Liver (tissue), 9 donors: ENCODE measurements around the gene FMO2. TPM values are rescaled to one million over a fixed set of nuclear protein-coding genes. Genes with fewer than 3 reads are reported as not detected.

Experiments used
- DNase-seq: peaks from one replicate; pipeline ENCODE4 v3.0.0-alpha.2; 2017; ENCODE audit warnings: low spot score
- H3K27ac ChIP-seq, 2 donors: one replicate each; pipeline ENCODE4 v1.7.0; 2013; ENCODE audit warnings: inconsistent platforms in 2 of 2, low read length in 2 of 2, control low read depth in 1 of 2, low read depth in 1 of 2, mild to moderate bottlenecking in 1 of 2
- H3K27me3 ChIP-seq, 4 donors: one replicate each; pipeline versions ENCODE4 v1.6.1 to v1.7.0; 2013; ENCODE audit warnings: low read length in 3 of 4, inconsistent platforms in 1 of 4, mild to moderate bottlenecking in 1 of 4, moderate library complexity in 1 of 4; ENCODE audit not compliant: control insufficient read depth in 4 of 4, insufficient read depth in 4 of 4
- H3K36me3 ChIP-seq, 4 donors: one replicate each; pipeline versions ENCODE4 v1.6.1 to v1.7.0; 2013; ENCODE audit warnings: low read length in 3 of 4, mild to moderate bottlenecking in 3 of 4, low read depth in 1 of 4, moderate library complexity in 1 of 4; ENCODE audit not compliant: control insufficient read depth in 4 of 4, insufficient read depth in 3 of 4
- H3K4me1 ChIP-seq, 4 donors: one replicate each; pipeline versions ENCODE4 v1.6.1 to v1.7.0; 2013; ENCODE audit warnings: low read length in 3 of 4, mild to moderate bottlenecking in 3 of 4, moderate library complexity in 1 of 4; ENCODE audit not compliant: control insufficient read depth in 4 of 4, insufficient read depth in 4 of 4
- H3K4me3 ChIP-seq, 3 donors: one replicate each; pipeline versions ENCODE4 v1.6.1 to v1.7.0; 2013; ENCODE audit warnings: low read length in 3 of 3, control low read depth in 1 of 3, low read depth in 1 of 3, mild to moderate bottlenecking in 1 of 3
- H3K9ac ChIP-seq, 2 donors: one replicate each; pipeline ENCODE4 v1.7.0; 2013; ENCODE audit warnings: low read length in 2 of 2, mild to moderate bottlenecking in 2 of 2, moderate library complexity in 2 of 2, control low read depth in 1 of 2, low read depth in 1 of 2
- H3K9me3 ChIP-seq, 4 donors: one replicate each; pipeline versions ENCODE4 v1.6.1 to v1.7.0; 2013; ENCODE audit warnings: low read length in 3 of 4; ENCODE audit not compliant: control insufficient read depth in 4 of 4
- ATF3 ChIP-seq: IDR thresholded peaks from 2 replicates; pipeline ENCODE4 v1.6.1; 2016; ENCODE audit warnings: antibody characterized with exemption
- CTCF ChIP-seq: fragments of 150-350 bp; IDR thresholded peaks from 2 replicates; pipeline ENCODE4 v1.5.1; 2017; ENCODE audit warnings: improper control_type of control experiment, low read depth, low read length; ENCODE audit not compliant: missing input control
- EGR1 ChIP-seq, 2 donors: IDR thresholded peaks; 2 replicates each; pipeline ENCODE4 v1.6.1; 2016 to 2018; ENCODE audit warnings: antibody characterized with exemption in 2 of 2, low read depth in 2 of 2
- FOXA1 ChIP-seq: IDR thresholded peaks from 2 replicates; pipeline ENCODE4 v1.6.1; 2016; ENCODE audit warnings: antibody characterized with exemption
- FOXA2 ChIP-seq: IDR thresholded peaks from 2 replicates; pipeline ENCODE4 v1.6.1; 2016; ENCODE audit warnings: antibody characterized with exemption
- GABPA ChIP-seq, 2 donors: IDR thresholded peaks in 1 of 2; conservative IDR thresholded peaks in 1 of 2; 2 replicates each; pipeline ENCODE4 v1.6.1; 2016; ENCODE audit warnings: antibody characterized with exemption in 2 of 2, mild to moderate bottlenecking in 1 of 2, moderate library complexity in 1 of 2
- HNF4A ChIP-seq, 2 donors: conservative IDR thresholded peaks; 2 replicates each; pipeline ENCODE4 v1.6.1; 2016; ENCODE audit warnings: antibody characterized with exemption in 2 of 2, mild to moderate bottlenecking in 2 of 2
- HNF4G ChIP-seq: IDR thresholded peaks from 2 replicates; pipeline ENCODE4 v1.6.1; 2016; ENCODE audit warnings: antibody characterized with exemption
- JUND ChIP-seq, 2 donors: IDR thresholded peaks; 2 replicates each; pipeline ENCODE4 v1.6.1; 2016; ENCODE audit warnings: antibody characterized with exemption in 2 of 2
- MAX ChIP-seq: IDR thresholded peaks from 2 replicates; pipeline ENCODE4 v1.6.1; 2016; ENCODE audit warnings: antibody characterized with exemption
- RAD21 ChIP-seq, 2 donors: IDR thresholded peaks; 2 replicates each; pipeline ENCODE4 v1.6.1; 2016; ENCODE audit warnings: antibody characterized with exemption in 2 of 2, mild to moderate bottlenecking in 2 of 2
- REST ChIP-seq: IDR thresholded peaks from 2 replicates; pipeline ENCODE4 v1.6.1; 2016; ENCODE audit warnings: antibody characterized with exemption, mild to moderate bottlenecking
- RXRA ChIP-seq, 2 donors: IDR thresholded peaks; 2 replicates each; pipeline ENCODE4 v1.6.1; 2017 to 2018; ENCODE audit warnings: antibody characterized with exemption in 2 of 2, mild to moderate bottlenecking in 1 of 2
- SP1 ChIP-seq: IDR thresholded peaks from 2 replicates; pipeline ENCODE4 v1.6.1; 2018; ENCODE audit warnings: antibody characterized with exemption, mild to moderate bottlenecking
- TAF1 ChIP-seq: conservative IDR thresholded peaks from 2 replicates; pipeline ENCODE4 v1.6.1; 2016; ENCODE audit warnings: antibody characterized with exemption, mild to moderate bottlenecking
- YY1 ChIP-seq: IDR thresholded peaks from 2 replicates; pipeline ENCODE4 v1.6.1; 2016; ENCODE audit warnings: antibody characterized with exemption, mild to moderate bottlenecking
- ZBTB33 ChIP-seq: IDR thresholded peaks from 2 replicates; pipeline ENCODE4 v1.6.1; 2016; ENCODE audit warnings: antibody characterized with exemption
- WGBS: extraction: QIAGEN DNeasy Blood & Tissue Kit; methylation state at CpG from one replicate; pipeline ENCODE4 v1.1.7; 2013; 5-methylcytosine and 5-hydroxymethylcytosine counted together
- polyA plus RNA-seq, 2 donors: library from polyadenylated mRNA; stranded (reverse) in 1 of 2; unstranded in 1 of 2; fragments of 200-250 nt in 1 of 2; fragments of >200 nt in 1 of 2; fragmentation: Nextera tagmentation in 1 of 2; extraction: Ambion mirVana in 1 of 2; gene quantifications; one replicate each; pipeline versions ENCODE4 v1.2.1 to v1.2.3, GENCODE V29; 2013 to 2015
- total RNA-seq, 2 donors: library from RNA; depleted of rRNA; stranded (reverse); fragments of >200 nt; gene quantifications; one replicate each; pipeline ENCODE4 v1.2.3, GENCODE V29; 2014
- donor health status: healthy.
- donor health status: healthy.
- donor health status: healthy.
- donor health status: healthy.
- donor health status: healthy.

Gene FMO2
- total and polyA plus RNA-seq, 4 donors = 0.14 to 1.6 (median 1.1) TPM

- DNase-seq = no peak
- Histone ChIP-seq H3K9me3 (no peaks in the 10 kb centered on the region), H3K27ac (no peak overlapping the region), H3K4me3 (no peak overlapping the region), H3K4me1 (no peaks in the 10 kb centered on the region), H3K9ac (no peak overlapping the region), H3K27me3 (no peaks in the 10 kb centered on the region), H3K36me3 (no peaks in the 10 kb centered on the region)
- TF ChIP-seq RXRA (IDR thresholded peaks at IDR 0.05) (no peak), FOXA1 (no peak), REST (no peak), RAD21 (IDR thresholded peaks at IDR 0.05) (no peak), HNF4G (no peak), FOXA2 (no peak), TAF1 (no peak), CTCF (no peak), ATF3 (no peak), SP1 (no peak), HNF4A (conservative IDR thresholded peaks at IDR 0.05) (no peak), EGR1 (IDR thresholded peaks at IDR 0.05; ENCODE audit: low read depth in 2 of 2) (no peak), YY1 (no peak), MAX (no peak), ZBTB33 (no peak), JUND (IDR thresholded peaks at IDR 0.05) (no peak), GABPA (IDR thresholded peaks at IDR 0.05 in 1 of 2, conservative IDR thresholded peaks at IDR 0.05 in 1 of 2) (no peak)
- whole genome bisulfite sequencing = 76% methylated on average over 11 of the region's 11 CpGs
These were observed 35.5 kb downstream of the FMO2 start for GRCh38 chr1:171220581-171221054.
